Adrenal gland (tissue), 5 donors: ENCODE data around the gene DESI2.

Experiments
- POLR2A ChIP-seq, 2 donors: fragments of 450-650 bp; IDR thresholded peaks; one replicate each; pipeline ENCODE4 v1.6.1; 2017; ENCODE audit warnings: antibody characterized with exemption in 2 of 2, mild to moderate bottlenecking in 2 of 2, moderate library complexity in 1 of 2
- TF ChIP-seq, protein P1 (sequence below), 6 experiments: fragments of 450-650 bp in 4 of 6; fragments of 200-600 bp in 2 of 6; sonication (generic) in 1 of 6; IDR thresholded peaks; 1 replicate in 5 of 6; 2 replicates in 1 of 6; pipeline versions ENCODE4 v1.5.1 to v1.8.0; 2016 to 2021; ENCODE audit warnings: antibody characterized with exemption in 6 of 6, mild to moderate bottlenecking in 2 of 6, moderate library complexity in 1 of 6
- donor health status: DM: no; HTN: no; CAD: no.

GRCh38 chr1:244731651-244732050 lies 78.7 kb downstream of the DESI2 start:
- TF ChIP-seq, protein P1, sequence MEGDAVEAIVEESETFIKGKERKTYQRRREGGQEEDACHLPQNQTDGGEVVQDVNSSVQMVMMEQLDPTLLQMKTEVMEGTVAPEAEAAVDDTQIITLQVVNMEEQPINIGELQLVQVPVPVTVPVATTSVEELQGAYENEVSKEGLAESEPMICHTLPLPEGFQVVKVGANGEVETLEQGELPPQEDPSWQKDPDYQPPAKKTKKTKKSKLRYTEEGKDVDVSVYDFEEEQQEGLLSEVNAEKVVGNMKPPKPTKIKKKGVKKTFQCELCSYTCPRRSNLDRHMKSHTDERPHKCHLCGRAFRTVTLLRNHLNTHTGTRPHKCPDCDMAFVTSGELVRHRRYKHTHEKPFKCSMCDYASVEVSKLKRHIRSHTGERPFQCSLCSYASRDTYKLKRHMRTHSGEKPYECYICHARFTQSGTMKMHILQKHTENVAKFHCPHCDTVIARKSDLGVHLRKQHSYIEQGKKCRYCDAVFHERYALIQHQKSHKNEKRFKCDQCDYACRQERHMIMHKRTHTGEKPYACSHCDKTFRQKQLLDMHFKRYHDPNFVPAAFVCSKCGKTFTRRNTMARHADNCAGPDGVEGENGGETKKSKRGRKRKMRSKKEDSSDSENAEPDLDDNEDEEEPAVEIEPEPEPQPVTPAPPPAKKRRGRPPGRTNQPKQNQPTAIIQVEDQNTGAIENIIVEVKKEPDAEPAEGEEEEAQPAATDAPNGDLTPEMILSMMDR (IDR thresholded peaks at IDR 0.05): no peak
- no peak for TF ChIP-seq POLR2A (IDR thresholded peaks at IDR 0.05)
